ENCODE measurements around the gene GALNT14.

GRCh38 chr2:30886080-30886479 is 252.2 kb downstream of the GALNT14 start:
- TF ChIP-seq, protein P1, sequence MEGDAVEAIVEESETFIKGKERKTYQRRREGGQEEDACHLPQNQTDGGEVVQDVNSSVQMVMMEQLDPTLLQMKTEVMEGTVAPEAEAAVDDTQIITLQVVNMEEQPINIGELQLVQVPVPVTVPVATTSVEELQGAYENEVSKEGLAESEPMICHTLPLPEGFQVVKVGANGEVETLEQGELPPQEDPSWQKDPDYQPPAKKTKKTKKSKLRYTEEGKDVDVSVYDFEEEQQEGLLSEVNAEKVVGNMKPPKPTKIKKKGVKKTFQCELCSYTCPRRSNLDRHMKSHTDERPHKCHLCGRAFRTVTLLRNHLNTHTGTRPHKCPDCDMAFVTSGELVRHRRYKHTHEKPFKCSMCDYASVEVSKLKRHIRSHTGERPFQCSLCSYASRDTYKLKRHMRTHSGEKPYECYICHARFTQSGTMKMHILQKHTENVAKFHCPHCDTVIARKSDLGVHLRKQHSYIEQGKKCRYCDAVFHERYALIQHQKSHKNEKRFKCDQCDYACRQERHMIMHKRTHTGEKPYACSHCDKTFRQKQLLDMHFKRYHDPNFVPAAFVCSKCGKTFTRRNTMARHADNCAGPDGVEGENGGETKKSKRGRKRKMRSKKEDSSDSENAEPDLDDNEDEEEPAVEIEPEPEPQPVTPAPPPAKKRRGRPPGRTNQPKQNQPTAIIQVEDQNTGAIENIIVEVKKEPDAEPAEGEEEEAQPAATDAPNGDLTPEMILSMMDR (IDR thresholded peaks at IDR 0.05 in 2 of 3, conservative IDR thresholded peaks at IDR 0.05 in 1 of 3; ENCODE audit: control insufficient read depth in 2 of 3, extremely low read depth in 1 of 3, insufficient read depth in 1 of 3, low read depth in 3 of 3, low read length in 3 of 3): no peak
- TF ChIP-seq ZNF687 (IDR thresholded peaks at IDR 0.05) (no peak), JUND (IDR thresholded peaks at IDR 0.05; ENCODE audit: low read depth, low read length) (no peak), NBN (IDR thresholded peaks at IDR 0.05) (no peak), PRDM15 (CRISPR knock-in tag; IDR thresholded peaks at IDR 0.05) (no peak), RELB (IDR thresholded peaks at IDR 0.05; ENCODE audit: low read depth) (no peak), STAT3 (IDR thresholded peaks at IDR 0.05; ENCODE audit: low read depth, low read length) (no peak), POLR2A (IDR thresholded peaks at IDR 0.05; ENCODE audit: low read depth, low read length) (no peak), PBX3 (IDR thresholded peaks at IDR 0.05; ENCODE audit: insufficient replicate concordance, low read depth, low read length) (no peak), EGR1 (IDR thresholded peaks at IDR 0.05; ENCODE audit: borderline replicate concordance in 1 of 2, low read depth in 2 of 2, low read length in 2 of 2) (no peak), TAF1 (IDR thresholded peaks at IDR 0.05; ENCODE audit: borderline replicate concordance, low read depth, low read length) (no peak), PAX5 (IDR thresholded peaks at IDR 0.05; ENCODE audit: borderline replicate concordance, low read depth, low read length) (no peak), POLR2AphosphoS5 (IDR thresholded peaks at IDR 0.05; ENCODE audit: low read length) (no peak)
- TF ChIP-seq, protein P2, sequence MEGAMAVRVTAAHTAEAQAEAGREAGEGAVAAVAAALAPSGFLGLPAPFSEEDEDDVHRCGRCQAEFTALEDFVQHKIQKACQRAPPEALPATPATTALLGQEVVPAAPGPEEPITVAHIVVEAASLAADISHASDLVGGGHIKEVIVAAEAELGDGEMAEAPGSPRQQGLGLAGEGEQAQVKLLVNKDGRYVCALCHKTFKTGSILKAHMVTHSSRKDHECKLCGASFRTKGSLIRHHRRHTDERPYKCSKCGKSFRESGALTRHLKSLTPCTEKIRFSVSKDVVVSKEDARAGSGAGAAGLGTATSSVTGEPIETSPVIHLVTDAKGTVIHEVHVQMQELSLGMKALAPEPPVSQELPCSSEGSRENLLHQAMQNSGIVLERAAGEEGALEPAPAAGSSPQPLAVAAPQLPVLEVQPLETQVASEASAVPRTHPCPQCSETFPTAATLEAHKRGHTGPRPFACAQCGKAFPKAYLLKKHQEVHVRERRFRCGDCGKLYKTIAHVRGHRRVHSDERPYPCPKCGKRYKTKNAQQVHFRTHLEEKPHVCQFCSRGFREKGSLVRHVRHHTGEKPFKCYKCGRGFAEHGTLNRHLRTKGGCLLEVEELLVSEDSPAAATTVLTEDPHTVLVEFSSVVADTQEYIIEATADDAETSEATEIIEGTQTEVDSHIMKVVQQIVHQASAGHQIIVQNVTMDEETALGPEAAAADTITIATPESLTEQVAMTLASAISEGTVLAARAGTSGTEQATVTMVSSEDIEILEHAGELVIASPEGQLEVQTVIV (IDR thresholded peaks at IDR 0.05; ENCODE audit: borderline replicate concordance, partially characterized antibody): no peak
